ENCODE measurements around the gene ARL8A.

DNA sequence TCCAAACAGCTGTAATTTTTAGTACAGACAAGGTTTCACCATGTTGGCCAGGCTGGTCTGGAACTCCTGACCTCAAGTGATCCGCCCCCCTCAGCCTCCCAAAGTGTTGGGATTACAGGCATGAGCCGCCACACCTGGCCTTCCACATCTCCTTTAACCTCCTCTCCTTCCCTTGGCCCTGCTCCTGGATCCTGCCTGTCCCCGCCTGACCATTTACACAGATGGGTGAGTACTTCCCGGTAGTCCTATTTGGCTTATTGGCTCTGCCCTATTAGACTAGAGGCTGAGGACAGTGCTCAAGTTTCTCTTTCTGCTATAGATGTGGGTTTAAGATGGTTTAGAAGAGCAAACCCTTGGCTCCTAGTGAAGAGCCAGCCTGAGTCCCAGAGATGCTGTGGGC, 8.7 kb upstream of the ARL8A start:
- TF ChIP-seq POLR2A (IDR thresholded peaks at IDR 0.05): no peak
- TF ChIP-seq, protein P1, sequence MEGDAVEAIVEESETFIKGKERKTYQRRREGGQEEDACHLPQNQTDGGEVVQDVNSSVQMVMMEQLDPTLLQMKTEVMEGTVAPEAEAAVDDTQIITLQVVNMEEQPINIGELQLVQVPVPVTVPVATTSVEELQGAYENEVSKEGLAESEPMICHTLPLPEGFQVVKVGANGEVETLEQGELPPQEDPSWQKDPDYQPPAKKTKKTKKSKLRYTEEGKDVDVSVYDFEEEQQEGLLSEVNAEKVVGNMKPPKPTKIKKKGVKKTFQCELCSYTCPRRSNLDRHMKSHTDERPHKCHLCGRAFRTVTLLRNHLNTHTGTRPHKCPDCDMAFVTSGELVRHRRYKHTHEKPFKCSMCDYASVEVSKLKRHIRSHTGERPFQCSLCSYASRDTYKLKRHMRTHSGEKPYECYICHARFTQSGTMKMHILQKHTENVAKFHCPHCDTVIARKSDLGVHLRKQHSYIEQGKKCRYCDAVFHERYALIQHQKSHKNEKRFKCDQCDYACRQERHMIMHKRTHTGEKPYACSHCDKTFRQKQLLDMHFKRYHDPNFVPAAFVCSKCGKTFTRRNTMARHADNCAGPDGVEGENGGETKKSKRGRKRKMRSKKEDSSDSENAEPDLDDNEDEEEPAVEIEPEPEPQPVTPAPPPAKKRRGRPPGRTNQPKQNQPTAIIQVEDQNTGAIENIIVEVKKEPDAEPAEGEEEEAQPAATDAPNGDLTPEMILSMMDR (IDR thresholded peaks at IDR 0.05): no peak

Measured in upper lobe of left lung (tissue), 4 donors.